RPMI7951 (cell line): Measurements from ENCODE around the gene ILDR1. TPM values are rescaled to one million over a fixed set of nuclear protein-coding genes. Genes with fewer than 3 reads are reported as not detected.

Experiments
- DNase-seq: peaks from one replicate; pipeline ENCODE4 v3.0.0-alpha.2; 2012; ENCODE audit warnings: low read depth
- total RNA-seq: library from RNA; depleted of rRNA; stranded (reverse); fragments of >200 nt; shearing (Covaris generic); gene quantifications from 2 replicates; pipeline ENCODE4 v1.2.3, GENCODE V29; 2014

Gene ILDR1
- total RNA-seq, 1 experiment from 2014 or later = not detected

DNA sequence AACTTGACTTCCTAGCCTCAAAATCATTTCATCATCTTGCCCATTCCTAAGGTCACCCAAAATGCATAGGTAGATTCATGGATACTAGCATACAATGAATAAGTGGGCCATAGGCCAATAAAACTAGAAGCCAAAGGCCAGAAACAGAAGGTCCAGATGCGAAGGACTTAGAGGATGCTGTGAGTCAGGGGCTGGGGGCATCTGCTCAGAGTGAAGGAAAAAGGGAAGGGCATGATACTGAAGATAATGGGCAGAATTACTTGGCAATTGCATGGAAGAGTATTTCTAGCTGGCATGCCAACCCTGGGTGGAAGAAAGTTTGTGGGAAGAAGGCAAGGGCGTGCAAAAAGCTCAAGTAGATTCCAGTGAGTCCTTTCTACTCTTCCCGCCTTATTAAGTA lies 27.5 kb downstream of the ILDR1 start:
- no peak for DNase-seq

GRCh38 chr3:121992601-121993560 lies 29.2 kb downstream of the ILDR1 start:
- DNase-seq = no peak

DNA sequence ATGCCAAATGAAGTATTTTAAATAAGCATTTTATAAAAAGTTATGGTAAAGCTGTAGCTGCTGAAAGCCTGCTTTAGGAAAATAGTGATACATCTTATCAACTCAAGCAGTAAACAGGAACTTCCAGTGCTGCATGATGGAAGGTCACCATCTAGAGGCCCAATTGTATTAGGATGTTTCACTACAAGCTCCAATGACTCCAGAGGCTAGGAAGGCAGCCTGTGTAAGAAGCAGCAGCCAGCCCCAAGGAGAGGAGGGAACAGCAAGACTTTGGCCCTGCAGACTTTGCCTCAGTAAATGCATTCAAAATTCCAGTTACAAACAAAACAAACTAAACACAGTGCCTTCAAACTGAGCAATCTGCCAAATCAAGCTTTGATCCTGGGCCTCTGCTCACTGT lies 32.1 kb downstream of the ILDR1 start:
- DNase-seq = no peak

- peak; percentile 28 for DNase-seq
These were observed 33.9 kb downstream of the ILDR1 start for GRCh38 chr3:121988146-121988545.

DNA sequence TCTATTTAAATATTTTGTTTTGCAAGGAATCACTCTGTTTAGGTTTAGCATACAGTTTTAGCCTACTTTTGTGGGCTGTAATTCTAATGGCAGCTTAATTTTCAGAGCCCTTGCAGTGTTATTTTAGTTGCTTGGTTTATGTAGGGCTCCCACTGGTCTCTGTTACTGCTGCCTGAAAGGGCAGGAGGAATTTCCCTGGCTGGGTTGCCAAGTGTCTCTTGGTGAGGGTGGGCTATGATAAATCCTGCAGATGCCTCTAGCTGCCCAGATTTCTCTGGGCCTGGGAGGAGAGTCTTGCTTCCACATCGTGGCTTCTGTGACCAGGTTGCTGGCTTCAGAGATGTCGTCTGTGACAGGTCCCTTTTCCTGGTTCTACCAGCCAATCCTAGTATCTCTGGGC lies 36.2 kb downstream of the ILDR1 start:
- DNase-seq = peak; percentile 54

DNA sequence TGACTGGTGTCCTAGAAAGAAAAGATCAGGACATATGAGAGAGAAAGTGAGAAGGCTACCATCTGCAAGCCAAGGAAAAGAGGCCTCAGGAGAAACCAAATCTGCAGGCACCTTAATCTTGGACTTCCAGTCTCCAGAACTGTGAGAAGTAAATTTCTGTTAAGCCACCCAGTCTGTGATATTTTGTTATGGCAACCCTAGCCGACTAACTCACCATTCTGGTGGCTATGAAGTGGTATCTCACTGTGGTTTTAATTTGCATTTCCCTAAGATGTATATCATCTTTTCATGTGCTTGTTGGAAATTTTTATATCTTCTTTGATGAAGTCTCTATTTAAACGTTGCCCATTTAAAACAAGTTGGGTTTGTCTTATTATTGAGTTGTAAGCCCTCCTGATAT lies 40.6 kb downstream of the ILDR1 start:
- no peak for DNase-seq

DNA sequence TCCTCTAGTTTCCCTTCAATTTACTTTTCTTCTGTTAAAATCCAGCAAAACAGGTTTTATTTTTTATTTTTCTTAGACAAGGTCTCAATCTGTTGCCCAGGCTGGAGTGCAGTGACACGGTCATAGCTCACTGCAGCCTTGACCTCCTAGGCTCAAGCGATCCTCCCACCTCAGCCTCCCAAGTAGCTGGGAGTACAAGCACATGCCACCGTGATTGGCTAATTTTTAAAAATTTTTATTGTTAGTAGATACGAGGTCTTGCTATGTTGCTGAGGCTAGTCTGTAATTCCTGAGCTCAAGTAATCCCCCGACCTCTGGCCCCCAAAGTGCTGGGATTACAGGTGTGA lies 41.6 kb downstream of the ILDR1 start:
- DNase-seq = no peak

DNA sequence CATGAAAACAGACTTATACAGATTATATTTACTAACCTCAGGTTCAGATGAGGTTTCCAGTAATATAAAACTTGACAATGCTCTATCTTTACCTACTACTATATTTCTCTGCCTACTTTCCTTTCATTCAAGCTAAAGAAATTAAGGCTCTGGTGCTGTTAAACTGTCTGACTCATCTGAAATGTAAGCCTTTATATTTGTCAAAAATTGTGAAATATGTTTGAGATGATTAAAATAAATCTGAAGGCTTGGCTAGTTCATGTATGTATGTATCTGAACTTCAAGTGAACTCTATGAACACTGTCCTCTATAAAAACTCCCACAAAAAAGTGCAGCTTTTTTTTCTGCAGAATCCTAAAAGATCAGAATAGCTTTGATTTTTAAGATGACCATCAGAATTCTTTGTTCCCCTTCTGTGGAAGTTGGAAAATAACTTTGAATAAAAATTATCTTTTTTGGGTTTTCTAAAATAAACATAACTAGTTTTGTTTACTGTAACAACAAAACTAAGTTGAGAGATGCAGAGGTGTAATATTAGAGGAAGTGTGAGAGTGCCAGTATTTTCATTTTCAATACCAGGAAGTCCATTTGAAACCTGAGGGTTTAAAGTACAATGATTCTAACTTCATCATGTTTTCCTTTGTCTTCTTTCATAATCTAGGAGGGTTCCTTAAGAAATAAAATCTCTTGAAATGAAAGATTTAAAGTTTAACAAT lies 42.2 kb downstream of the ILDR1 start:
- DNase-seq = no peak

- DNase-seq = no peak
These were observed 42.8 kb downstream of the ILDR1 start for GRCh38 chr3:121979246-121979645.

DNA sequence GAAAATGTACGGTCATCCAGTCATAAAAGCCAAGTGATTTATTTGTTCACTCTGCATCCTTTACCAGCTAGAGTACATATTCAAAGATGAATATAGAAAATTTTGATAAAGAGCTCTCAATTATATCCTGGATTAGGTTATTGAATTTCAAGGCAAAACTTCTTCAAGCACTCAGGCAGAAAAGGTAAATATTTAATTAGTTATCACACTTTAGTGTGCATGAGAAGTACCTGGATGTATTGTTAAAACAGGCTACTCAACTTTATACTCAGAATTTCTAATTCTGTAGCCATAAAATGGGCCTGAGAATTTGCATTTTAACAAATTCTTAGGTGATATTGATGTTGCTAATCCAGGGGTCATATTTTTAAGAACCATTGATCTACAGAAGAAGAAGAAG lies 45.3 kb downstream of the ILDR1 start:
- DNase-seq = no peak

DNA sequence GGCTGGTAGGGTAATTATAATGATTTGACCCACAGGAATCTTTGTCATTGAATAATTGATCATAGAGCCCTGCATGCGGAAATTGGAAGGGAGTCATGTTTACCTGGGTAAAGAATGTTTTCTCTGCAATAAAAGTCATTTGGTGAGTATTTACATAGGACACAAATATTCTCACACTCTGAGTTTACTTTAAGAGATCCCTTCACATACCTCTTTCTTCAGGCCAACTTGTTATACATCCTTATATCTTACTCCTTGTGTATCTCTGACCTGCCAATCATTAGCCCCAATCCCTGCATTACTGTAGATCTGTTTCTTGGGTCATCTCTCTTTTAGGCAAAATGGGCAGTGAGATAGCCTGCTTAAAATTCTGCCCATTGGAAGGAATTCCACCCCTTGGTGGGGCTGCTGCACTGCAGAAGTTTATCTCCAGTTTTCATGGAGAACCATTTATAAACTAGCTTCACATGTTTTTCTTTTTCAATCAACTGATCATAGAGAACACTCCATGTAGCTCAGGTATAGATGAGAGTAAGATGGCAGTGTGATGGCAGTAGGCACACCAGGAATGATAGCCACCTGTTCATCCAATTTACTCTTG lies 46.2 kb downstream of the ILDR1 start:
- DNase-seq = no peak

- DNase-seq = peak; percentile 50
These were observed 47.4 kb downstream of the ILDR1 start for GRCh38 chr3:121974601-121975111.

GRCh38 chr3:121970047-121970446 lies 52.0 kb downstream of the ILDR1 start:
- DNase-seq = no peak

- DNase-seq = no peak
These were observed 52.4 kb downstream of the ILDR1 start for GRCh38 chr3:121969631-121970030.

- DNase-seq = no peak
These were observed 58.4 kb downstream of the ILDR1 start for GRCh38 chr3:121963608-121964007.

DNA sequence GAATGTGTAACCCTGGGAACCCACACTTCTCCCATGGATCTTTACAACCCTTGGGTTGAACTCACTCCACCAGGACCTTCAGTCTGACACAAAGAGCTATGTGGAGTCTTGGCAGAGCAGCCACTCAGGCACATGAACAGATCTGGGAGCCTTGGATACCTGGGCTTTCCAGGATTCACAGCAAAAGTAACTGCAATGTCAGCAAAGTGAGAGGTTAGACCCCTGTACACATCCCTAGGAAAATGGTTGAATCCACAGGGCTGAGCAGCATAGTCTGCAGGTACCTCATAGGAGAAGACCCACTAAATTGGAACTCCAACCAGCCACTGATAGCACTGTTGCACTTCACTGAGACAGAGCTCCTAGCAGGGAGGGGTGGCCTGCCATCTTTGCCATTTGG lies 59.6 kb downstream of the ILDR1 start:
- DNase-seq = no peak

- DNase-seq = no peak
These were observed 60.8 kb downstream of the ILDR1 start for GRCh38 chr3:121961283-121961682.

- no peak for DNase-seq
These were observed 63.2 kb downstream of the ILDR1 start for GRCh38 chr3:121958801-121959200.

GRCh38 chr3:121957674-121958415 lies 64.2 kb downstream of the ILDR1 start:
- no peak for DNase-seq

DNA sequence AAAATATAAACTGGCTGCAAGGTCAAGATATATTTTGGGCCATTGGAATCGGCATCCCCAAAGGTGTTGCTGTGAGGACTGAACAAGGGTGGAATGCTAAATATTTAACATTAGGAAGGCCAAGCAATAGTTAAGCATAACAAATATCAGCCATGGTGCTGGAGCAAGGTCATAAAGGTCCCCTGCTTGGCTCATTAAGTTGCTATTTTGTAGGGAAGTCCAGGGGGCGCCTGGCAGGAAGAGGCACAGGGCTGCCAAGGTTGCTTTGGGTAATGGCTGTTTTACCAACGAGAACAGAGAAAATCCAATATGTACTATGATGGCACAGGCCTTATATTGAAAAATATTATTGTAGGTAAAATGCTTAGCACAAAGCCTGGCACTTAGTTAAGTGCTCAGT lies 65.7 kb downstream of the ILDR1 start:
- no peak for DNase-seq

DNA sequence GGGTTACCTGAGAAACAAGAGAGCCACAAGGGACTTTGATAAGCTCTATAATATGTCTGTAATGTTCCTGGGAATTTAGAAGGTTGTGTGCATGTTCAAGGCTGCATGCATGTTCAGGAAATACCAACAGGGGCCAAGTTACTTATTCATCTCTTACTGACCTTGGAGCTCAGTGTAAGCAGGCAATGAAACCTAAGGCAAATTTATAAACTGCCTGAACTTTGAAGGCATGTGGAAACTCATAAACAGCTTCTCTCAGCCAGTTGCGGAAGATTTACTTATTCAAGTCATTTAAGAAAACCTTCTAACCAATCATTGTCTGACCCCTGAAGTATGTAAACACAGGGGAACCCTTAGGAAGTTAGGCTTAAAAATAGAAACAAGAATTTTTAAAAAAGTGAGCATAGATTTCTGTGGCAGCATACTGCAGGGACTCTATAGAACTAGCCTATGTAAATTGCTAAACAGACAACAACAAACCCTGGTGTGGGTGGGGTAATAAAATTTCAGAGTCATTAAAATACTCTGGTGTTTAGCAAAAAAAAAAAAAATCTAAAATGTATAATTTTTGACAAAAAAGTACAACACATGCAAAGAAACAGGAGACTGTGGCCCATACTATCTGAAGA lies 70.6 kb downstream of the ILDR1 start:
- DNase-seq = no peak
